Colonic mucosa (tissue), 4 donors: Measurements from ENCODE around the gene S100A16. TPM values are rescaled to one million over a fixed set of nuclear protein-coding genes. Genes with fewer than 3 reads are reported as not detected.
"Not testable (repeated sequence)": the region's sequence is repeated elsewhere in the genome, so short reads cannot be mapped to it uniquely, and the experiment has no call there.

Experiments
- DNase-seq: peaks from one replicate; pipeline ENCODE4 v3.0.0-alpha.2; 2020
- H3K27ac ChIP-seq: fragments of 200-600 bp; one replicate; pipeline ENCODE4 v1.8.0; 2021
- H3K27me3 ChIP-seq: fragments of 200-600 bp; one replicate; pipeline ENCODE4 v1.8.0; 2021
- H3K36me3 ChIP-seq: fragments of 200-600 bp; one replicate; pipeline ENCODE4 v1.8.0; 2021
- H3K4me1 ChIP-seq: fragments of 200-600 bp; one replicate; pipeline ENCODE4 v1.8.0; 2021; ENCODE audit warnings: mild to moderate bottlenecking
- H3K4me3 ChIP-seq: fragments of 200-600 bp; one replicate; pipeline ENCODE4 v1.8.0; 2021
- H3K9ac ChIP-seq, 2 donors: one replicate each; pipeline ENCODE4 v1.7.0; 2013; ENCODE audit warnings: control low read depth in 2 of 2, low read depth in 2 of 2, low read length in 2 of 2
- H3K9me3 ChIP-seq: fragments of 200-600 bp; one replicate; pipeline ENCODE4 v1.8.0; 2021
- CTCF ChIP-seq: fragments of 200-600 bp; IDR thresholded peaks from one replicate; pipeline ENCODE4 v1.8.0; 2022; ENCODE audit warnings: antibody characterized with exemption, mild to moderate bottlenecking
- intact Hi-C: fragments of 100-400 bp; cut with DNase I; formaldehyde crosslinking; loops from one replicate; pipeline ENCODE4 v1.14.1; 2022
- total RNA-seq, 2 donors: library from RNA; stranded (reverse); fragmentation: NEBNext Ultra II Directional in 1 of 2; extraction: Animal tissue kit (Norgen Biotek cat#: 25700) in 1 of 2; gene quantifications; one replicate each; pipeline ENCODE4 v1.2.1, GENCODE V29; 2021
- donor health status: healthy.
- donor health status: DM: no; HTN: no; CAD: no.
- donor health status: DM: no; HTN: no; CAD: no.

The S100A16 gene
- total RNA-seq, 2 donors from 2014 or later = 232 to 288 TPM

GRCh38 chr1:153643100-153643499 lies 30.2 kb upstream of the S100A16 start:
- intact Hi-C loops = no loop called here
- Histone ChIP-seq H3K27me3 (no peaks in the 10 kb centered on the region), H3K4me3 (no peak overlapping the region), H3K9me3 (no peaks in the 10 kb centered on the region), H3K27ac (no peak overlapping the region), H3K4me1 (no peaks in the 10 kb centered on the region), H3K36me3 (peaks cover 46% of the 10 kb centered on the region), H3K9ac (no peak overlapping the region)
- no peak for DNase-seq
- TF ChIP-seq CTCF = no peak

- Histone ChIP-seq H3K27me3 (no peaks in the 10 kb centered on the region), H3K36me3 (peaks cover 48% of the 10 kb centered on the region), H3K27ac (no peak overlapping the region), H3K9me3 (no peaks in the 10 kb centered on the region), H3K4me1 (no peaks in the 10 kb centered on the region), H3K4me3 (no peak overlapping the region), H3K9ac (no peak overlapping the region)
- no peak for DNase-seq
- no peak for TF ChIP-seq CTCF
- intact Hi-C loops = no loop called here
Observed at GRCh38 chr1:153642161-153642560, 29.2 kb upstream of the S100A16 start.

GRCh38 chr1:153640861-153641260 lies 27.9 kb upstream of the S100A16 start:
- no peak for DNase-seq
- intact Hi-C loops = no loop called here
- Histone ChIP-seq H3K9me3 (no peaks in the 10 kb centered on the region), H3K4me3 (no peak overlapping the region), H3K4me1 (no peaks in the 10 kb centered on the region), H3K27me3 (no peaks in the 10 kb centered on the region), H3K27ac (no peak overlapping the region), H3K9ac (no peak overlapping the region), H3K36me3 (peaks cover 48% of the 10 kb centered on the region)
- no peak for TF ChIP-seq CTCF

GRCh38 chr1:153640213-153640612 lies 27.3 kb upstream of the S100A16 start:
- intact Hi-C loops, H3K27me3 ChIP-seq, H3K4me1 ChIP-seq, H3K9me3 ChIP-seq, H3K9ac ChIP-seq, DNase-seq, H3K27ac ChIP-seq, H3K4me3 ChIP-seq: not testable (repeated sequence)
- peaks cover 48% of the 10 kb centered on the region for H3K36me3 ChIP-seq

GRCh38 chr1:153639280-153639679 lies 26.3 kb upstream of the S100A16 start:
- peaks cover 5% of the 10 kb centered on the region for H3K4me1 ChIP-seq

GRCh38 chr1:153638261-153638660 lies 25.3 kb upstream of the S100A16 start:
- H3K27ac ChIP-seq = no peak overlapping the region
- peaks cover 42% of the 10 kb centered on the region for H3K36me3 ChIP-seq
- H3K4me3 ChIP-seq = no peak overlapping the region
- H3K9ac ChIP-seq = no peak overlapping the region
- H3K4me1 ChIP-seq = peaks cover 5% of the 10 kb centered on the region
- no peak for DNase-seq
- intact Hi-C loops = no loop called here
- H3K27me3 ChIP-seq = no peaks in the 10 kb centered on the region
- H3K9me3 ChIP-seq = no peaks in the 10 kb centered on the region
- TF ChIP-seq CTCF = no peak

More at GRCh38 chr1:153639280-153639679, 26.3 kb upstream of the S100A16 start:
- no peak overlapping the region for H3K27ac ChIP-seq
- no peaks in the 10 kb centered on the region for H3K27me3 ChIP-seq
- H3K36me3 ChIP-seq = peaks cover 42% of the 10 kb centered on the region
- no peak for DNase-seq
- H3K4me3 ChIP-seq = no peak overlapping the region
- intact Hi-C loops = no loop called here
- H3K9me3 ChIP-seq = no peaks in the 10 kb centered on the region
- TF ChIP-seq CTCF = no peak
- H3K9ac ChIP-seq = no peak overlapping the region
